OCI-LY3 (cell line): Measurements from ENCODE around the gene EPX.

ENCODE experiments used
- CTCF ChIP-seq: fragments of 200-600, 300-600 bp; sonication (generic); IDR thresholded peaks from 2 replicates; pipeline ENCODE4 v1.5.1; 2014; ENCODE audit warnings: antibody characterized with exemption, low read length, low read depth
- EZH2phosphoT487 ChIP-seq: fragments of 200-600 bp; shearing (Covaris generic); IDR thresholded peaks from 2 replicates; pipeline ENCODE4 v1.6.1; 2018; ENCODE audit warnings: antibody characterized with exemption, mixed run types, low read depth

GRCh38 chr17:58248955-58249269 lies 56.4 kb downstream of the EPX start:
- TF ChIP-seq CTCF (no peak), EZH2phosphoT487 (no peak)
